IPS-NIHi7 (cell line): ENCODE data around the gene BCLAF1.

Source experiments
- DNase-seq: peaks from one replicate; pipeline ENCODE4 v3.0.0; 2012; ENCODE audit warnings: mixed read lengths; ENCODE audit errors: extremely low spot score

Gene BCLAF1

GRCh38 chr6:136289579-136290409 lies at the start of gene BCLAF1:
Gene BCLAF1 (minus strand): TSS chr6:136289846. CDS start chr6:136279866, 9,980 bp downstream.
- peak; percentile 96 for DNase-seq

GRCh38 chr6:136338486-136338885 lies 48.8 kb upstream of the BCLAF1 start:
- no peak for DNase-seq

DNA sequence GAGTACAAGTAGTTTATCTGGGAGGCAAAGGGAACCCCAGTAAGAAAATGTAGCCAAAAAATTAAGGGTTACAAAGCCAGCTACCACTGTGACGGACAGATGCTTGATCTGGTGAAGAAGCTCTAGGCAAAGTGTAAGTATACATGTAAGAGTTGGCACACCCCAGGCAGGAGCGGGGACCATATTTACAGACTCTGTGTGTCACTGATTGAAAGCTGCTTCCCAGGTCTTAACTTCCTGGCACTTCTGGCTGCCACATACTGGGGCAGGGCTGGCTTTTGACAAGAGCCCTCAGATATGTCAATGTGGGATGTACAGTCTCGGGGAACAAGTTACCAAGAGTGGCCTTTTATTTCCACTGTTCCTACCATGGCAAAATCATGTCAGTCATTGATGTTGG lies 48.0 kb upstream of the BCLAF1 start:
- no peak for DNase-seq

- no peak for DNase-seq
These were observed 47.5 kb upstream of the BCLAF1 start for GRCh38 chr6:136337121-136337520.

GRCh38 chr6:136335736-136336363 lies 46.2 kb upstream of the BCLAF1 start:
- no peak for DNase-seq

DNA sequence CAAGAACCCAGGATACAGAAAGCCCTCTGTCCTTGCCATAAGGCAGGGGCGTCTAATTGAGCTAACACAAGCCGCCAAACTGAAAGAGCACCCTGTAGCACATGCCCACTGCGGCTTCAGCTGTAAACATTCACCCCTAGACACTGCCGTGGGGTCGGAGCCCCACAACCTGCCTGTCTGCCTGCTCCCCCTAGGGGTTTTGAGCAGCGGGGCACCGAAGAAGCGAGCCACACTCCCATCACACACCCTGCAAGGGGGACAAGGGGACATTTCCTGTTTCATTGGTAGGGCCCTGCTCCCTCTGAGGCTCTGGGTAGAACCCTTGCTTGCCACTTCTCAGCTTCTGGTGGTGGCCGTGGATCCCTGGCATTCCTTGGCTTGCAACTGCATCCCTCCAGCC lies 45.2 kb upstream of the BCLAF1 start:
- DNase-seq: no peak

DNA sequence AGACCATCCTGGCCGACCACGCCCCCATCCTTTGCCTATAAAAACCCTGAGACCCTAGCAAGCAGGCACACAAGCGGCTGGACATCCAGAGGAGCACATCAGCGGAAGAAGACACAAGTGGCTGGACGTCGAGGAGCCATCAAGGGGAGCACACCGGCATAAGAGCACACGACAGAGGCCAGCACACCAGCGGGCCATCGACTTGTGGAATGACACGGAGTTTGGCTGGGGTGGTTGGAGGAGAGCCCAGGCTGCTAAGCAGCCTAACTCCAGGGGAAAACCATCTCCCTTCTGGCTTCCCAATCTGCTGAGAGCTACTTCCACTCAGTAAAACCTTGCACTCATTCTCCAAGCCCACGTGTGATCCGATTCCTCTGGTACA lies 44.8 kb upstream of the BCLAF1 start:
- no peak for DNase-seq

GRCh38 chr6:136333824-136334464 lies 44.3 kb upstream of the BCLAF1 start:
- DNase-seq: no peak

GRCh38 chr6:136331461-136331860 lies 41.8 kb upstream of the BCLAF1 start:
- no peak for DNase-seq

DNA sequence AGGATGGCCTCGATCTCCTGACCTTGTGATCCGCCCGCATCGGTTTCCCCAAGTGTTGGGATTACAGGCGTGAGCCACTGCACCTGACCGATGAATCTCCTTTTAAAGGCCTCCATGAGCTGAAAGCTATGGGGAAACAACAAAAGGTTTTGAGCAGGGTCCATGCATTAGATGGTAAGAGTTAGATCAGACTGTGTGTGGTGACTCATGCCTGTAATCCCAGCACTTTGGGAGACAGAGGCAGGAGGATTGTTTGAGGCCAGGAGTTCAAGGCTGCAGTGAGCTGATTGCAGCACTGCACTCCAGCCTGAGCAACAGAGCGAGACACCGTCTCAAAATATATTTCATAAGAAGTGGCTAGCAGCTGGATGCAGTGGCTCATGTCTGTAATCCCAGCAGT lies 41.0 kb upstream of the BCLAF1 start:
- DNase-seq: no peak

DNA sequence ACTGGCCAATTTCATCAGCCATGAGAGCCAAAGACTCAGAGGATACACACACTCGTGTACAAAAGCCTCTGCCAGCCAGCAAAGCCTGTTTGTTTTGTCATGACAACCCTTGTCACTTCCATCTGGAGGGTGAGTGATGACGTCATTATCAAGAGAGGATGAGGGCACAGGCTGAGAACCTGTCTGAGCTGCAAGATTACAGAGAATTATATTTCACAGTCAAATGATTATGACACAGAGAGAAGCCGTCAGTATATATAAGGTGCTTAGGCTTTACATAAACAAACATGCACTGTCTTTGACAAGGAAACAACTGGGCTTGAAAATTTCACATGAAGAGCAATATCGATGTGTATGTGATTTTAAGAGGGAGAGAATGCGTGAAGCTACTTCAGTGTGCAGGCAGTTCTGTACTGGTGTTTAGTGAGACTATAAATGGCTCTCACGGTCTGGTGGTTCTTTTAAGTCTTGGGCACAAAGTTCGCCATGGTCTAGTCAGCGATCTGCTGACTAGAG lies 36.5 kb upstream of the BCLAF1 start:
- no peak for DNase-seq

- no peak for DNase-seq
These were observed 35.2 kb upstream of the BCLAF1 start for GRCh38 chr6:136324686-136325380.

GRCh38 chr6:136323431-136324112 lies 33.9 kb upstream of the BCLAF1 start:
- DNase-seq: no peak

DNA sequence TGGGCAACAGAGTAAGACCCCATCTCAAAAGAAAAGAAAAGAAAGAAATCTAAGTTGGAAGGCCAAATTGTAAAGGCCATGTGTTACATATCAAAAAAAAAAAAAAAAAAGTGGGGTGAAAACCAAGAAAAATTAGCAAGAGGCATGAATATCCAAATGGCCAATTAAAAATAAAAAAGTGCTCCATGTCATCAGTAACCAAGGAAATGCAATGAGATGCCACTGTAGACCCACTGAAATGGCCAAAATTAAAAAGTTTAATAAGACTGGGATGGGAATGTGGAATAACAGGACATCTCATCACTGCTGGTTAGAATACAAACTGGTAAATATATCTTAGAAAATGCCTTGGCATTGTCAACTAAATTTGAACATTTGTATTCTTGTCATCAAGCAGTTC lies 30.1 kb upstream of the BCLAF1 start:
- DNase-seq: no peak

DNA sequence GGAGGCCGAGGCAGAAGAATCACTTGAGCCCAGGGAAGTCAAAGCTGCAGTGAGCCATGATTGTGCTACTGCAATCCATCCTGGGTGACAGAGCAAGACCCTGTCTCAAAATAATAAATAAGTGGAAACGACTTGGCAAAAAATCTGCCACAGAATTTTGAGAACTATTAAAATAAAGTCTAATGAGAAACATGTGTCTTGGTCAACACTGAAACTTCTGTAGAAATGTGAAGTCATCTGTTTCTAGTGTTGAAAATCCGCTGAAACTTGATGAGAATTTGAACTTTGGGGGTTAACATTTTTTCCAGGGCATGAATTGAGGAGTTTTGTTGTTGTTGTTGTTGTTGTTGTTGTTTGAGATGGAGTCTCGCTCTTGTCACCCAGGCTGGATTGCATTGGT lies 29.0 kb upstream of the BCLAF1 start:
- no peak for DNase-seq

DNA sequence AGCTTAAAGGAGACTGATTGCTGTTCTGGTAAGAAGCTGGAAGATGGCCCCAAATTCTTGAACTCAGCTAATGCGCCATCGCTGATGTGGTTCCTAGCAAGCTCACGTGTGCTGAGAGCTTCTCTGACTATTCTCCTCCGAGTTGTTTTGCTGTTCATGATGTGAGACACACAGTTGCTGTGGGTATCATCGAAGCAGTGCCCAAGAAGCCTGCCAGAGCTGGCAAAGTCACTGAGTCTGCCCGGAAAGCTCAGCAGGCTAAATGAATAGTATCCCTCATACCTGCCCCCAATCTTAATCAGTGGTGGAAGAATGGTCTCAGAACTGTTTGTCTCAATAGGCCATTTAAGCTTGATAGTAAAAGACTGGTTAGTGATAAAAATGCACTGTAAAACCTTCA lies 28.3 kb upstream of the BCLAF1 start:
- no peak for DNase-seq

DNA sequence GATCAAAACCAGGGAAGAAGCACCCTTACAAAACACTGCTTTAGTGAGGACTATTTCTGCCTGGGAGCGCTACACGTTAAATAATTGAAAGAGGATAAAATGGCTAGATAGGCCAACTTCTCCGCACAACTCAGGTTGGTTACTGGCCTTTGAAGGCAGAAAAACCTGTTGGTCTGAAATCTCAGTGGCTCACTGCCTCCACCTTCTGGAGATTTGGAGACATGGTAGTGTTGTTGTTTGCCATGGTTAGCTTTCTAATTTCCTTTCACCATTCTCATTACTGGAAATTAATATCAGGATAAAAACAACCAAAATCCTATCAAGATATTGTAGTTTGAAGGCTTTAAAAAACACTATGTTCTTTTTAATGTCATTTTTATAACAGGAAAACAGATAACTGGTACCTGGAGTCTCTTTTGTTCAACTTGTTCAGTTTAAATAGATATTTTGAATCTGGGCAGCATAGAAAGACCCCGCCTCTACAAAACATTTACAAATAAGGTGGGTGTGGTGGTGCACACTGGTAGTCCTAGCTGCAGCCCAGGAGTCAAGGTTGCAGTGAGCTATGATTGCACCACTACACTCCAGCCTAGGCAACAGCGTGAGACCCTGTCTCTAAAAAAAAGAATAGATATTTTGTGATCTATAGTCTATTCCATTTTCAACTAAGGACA lies 27.5 kb upstream of the BCLAF1 start:
- peak; percentile 73 for DNase-seq

- no peak for DNase-seq
These were observed 25.9 kb upstream of the BCLAF1 start for GRCh38 chr6:136315594-136315993.

- DNase-seq: no peak
These were observed 23.3 kb upstream of the BCLAF1 start for GRCh38 chr6:136312975-136313374.

DNA sequence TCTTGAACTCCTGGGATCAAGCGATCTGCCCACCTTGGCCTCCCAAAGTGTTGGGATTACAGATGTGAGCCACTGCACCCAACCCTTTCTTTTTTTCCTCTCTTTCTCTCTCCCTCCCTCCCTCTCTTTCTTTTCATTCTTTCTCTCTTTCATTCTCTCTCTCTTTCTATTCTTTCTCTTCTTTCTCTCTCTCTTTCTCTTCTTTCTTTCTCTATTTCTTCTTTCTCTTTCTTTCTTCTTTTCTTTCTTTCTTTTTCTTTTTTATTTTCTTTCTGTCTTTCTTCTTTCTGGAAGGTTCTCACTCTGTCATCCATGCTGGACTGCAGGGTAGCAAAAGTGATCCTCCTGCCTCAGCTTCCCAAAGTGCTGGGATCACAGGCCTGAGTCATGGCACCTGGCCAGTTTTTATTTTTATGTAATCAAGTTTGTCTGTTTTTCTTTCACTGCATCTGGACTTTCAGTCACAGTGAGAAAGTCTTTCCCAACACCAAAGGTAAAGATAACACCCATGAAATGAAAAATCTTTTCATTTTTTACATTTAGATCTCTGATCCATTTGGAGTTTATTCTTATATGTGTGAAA lies 20.2 kb upstream of the BCLAF1 start:
- DNase-seq: no peak

- no peak for DNase-seq
These were observed 19.5 kb upstream of the BCLAF1 start for GRCh38 chr6:136309171-136309570.
